GM13976 (cell line): Measurements from ENCODE around the gene BCL11B.

Source experiments
- DNase-seq: peaks from one replicate; pipeline ENCODE4 v3.0.0; 2012; ENCODE audit warnings: low spot score
- CTCF ChIP-seq: IDR thresholded peaks from 2 replicates; pipeline ENCODE4 v1.5.1; 2012; ENCODE audit warnings: borderline replicate concordance, mild to moderate bottlenecking; ENCODE audit not compliant: insufficient read depth; ENCODE audit errors: extremely low read depth, missing control alignments, control extremely low read depth
- in situ Hi-C: fragments of 300-500 bp; cut with MboI; formaldehyde crosslinking; loops from one replicate; pipeline ENCODE4 v1.12.0; 2022; ENCODE audit warnings: low sequenced_read_pairs, mixed read lengths, inconsistent platforms; ENCODE audit not compliant: unreplicated experiment

The BCL11B gene

DNA sequence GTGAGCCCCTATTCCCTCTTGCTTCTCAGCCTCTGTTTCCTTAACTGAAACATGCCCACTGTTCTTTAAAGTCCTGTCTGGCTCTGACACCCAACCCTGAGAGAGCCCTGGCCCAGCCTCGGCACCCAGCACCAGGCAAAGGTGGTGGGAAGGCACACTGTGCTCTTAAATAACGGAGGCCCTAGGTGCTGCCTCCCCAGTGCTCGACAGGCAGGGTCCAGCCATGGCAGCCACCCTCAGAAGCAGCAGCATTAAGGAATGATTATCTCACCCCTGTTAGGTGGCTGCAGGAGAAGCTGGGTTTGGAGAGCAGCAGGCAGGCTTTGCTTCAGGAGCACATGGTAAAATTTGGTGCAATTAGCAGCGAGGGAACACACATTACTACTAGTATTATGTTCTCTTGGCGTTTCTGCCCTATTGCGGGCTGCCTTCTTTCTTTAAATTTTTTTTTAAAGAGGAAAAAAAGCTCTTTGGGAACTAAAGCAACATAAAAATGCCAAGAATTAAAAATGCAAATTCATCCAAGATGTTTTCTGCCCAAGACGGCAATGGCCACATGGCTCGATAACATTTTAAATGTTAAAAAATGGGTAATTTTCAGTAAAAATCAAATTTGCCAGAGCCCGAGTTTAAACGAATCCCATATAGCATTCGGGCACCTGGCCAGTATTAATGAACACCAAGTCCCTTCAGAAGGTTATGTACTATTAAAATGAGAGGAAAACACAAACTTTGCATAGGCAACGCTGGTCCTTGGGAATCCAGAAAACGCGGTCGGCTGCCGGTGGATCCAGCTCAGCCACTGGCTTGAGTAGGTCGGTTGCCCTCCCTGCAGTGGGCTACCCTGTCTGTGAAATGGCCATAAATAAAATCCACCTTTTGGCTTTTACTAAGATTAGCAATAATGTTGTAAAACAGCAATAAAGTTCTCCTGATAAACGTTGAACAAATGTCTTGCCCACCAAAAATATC is 152.2 kb downstream of the BCL11B start:
- no peak for TF ChIP-seq CTCF
- no peak for DNase-seq
- in situ Hi-C loops: no loop called here
